HFF-Myc (cell line): ENCODE data around the gene R3HDML.
"Not testable (repeated sequence)": the region's sequence is repeated elsewhere in the genome, so short reads cannot be mapped to it uniquely, and the experiment has no call there.

Experiments used
- DNase-seq: peaks from one replicate; pipeline ENCODE4 v3.0.0-alpha.2; 2011; ENCODE audit warnings: low read depth; ENCODE audit errors: extremely low read depth
- H3K4me3 ChIP-seq: replicated peaks from 2 replicates; pipeline ENCODE4 v1.5.1; 2011; ENCODE audit warnings: low read depth, mild to moderate bottlenecking, control low read depth, low read length
- CTCF ChIP-seq: IDR thresholded peaks from 2 replicates; pipeline ENCODE4 v1.5.1; 2012; ENCODE audit warnings: mild to moderate bottlenecking, low read depth, low read length, control low read depth; ENCODE audit errors: missing control alignments

The R3HDML gene

GRCh38 chr20:44310664-44311639 is 25.9 kb upstream of the R3HDML start, which contains the start of gene FITM2:
Gene FITM2 (minus strand): TSS chr20:44311202. CDS start chr20:44311148, 54 bp downstream.
- peak; percentile 87 for DNase-seq
- H3K4me3 ChIP-seq, result peak within 1 kb of the TSS; percentile 93
- TF ChIP-seq CTCF, result peak; percentile 96

- no peak overlapping the region for H3K4me3 ChIP-seq
- TF ChIP-seq CTCF, result no peak
- no peak for DNase-seq
Measured at GRCh38 chr20:44314870-44315269, 22.0 kb upstream of the R3HDML start.

- no peak for TF ChIP-seq CTCF
- H3K4me3 ChIP-seq, result no peak overlapping the region
- no peak for DNase-seq
Measured at GRCh38 chr20:44319839-44320422, 16.9 kb upstream of the R3HDML start.

- no peak overlapping the region for H3K4me3 ChIP-seq
- DNase-seq, result no peak
Measured at GRCh38 chr20:44324343-44324742, 12.5 kb upstream of the R3HDML start.

GRCh38 chr20:44326391-44327159 is 10.3 kb upstream of the R3HDML start:
- DNase-seq, result no peak
- H3K4me3 ChIP-seq, result 0 out of 2 replicates have a peak overlapping the region, but pooled peaks have one; percentile 13
- no peak for TF ChIP-seq CTCF

More at GRCh38 chr20:44324343-44324742, 12.5 kb upstream of the R3HDML start:
- TF ChIP-seq CTCF, result no peak

GRCh38 chr20:44327748-44328147 is 9.1 kb upstream of the R3HDML start:
- not testable (repeated sequence) for DNase-seq, H3K4me3 ChIP-seq
